HG02759 (cell line): ENCODE data around the gene REEP6.

Experiments used
- ATAC-seq: cut with Tn5 transposase; IDR thresholded peaks from one replicate; pipeline ENCODE4 v1.9.1; 2021; ENCODE audit warnings: mild to moderate bottlenecking, moderate library complexity; ENCODE audit not compliant: unreplicated experiment

Gene REEP6

DNA sequence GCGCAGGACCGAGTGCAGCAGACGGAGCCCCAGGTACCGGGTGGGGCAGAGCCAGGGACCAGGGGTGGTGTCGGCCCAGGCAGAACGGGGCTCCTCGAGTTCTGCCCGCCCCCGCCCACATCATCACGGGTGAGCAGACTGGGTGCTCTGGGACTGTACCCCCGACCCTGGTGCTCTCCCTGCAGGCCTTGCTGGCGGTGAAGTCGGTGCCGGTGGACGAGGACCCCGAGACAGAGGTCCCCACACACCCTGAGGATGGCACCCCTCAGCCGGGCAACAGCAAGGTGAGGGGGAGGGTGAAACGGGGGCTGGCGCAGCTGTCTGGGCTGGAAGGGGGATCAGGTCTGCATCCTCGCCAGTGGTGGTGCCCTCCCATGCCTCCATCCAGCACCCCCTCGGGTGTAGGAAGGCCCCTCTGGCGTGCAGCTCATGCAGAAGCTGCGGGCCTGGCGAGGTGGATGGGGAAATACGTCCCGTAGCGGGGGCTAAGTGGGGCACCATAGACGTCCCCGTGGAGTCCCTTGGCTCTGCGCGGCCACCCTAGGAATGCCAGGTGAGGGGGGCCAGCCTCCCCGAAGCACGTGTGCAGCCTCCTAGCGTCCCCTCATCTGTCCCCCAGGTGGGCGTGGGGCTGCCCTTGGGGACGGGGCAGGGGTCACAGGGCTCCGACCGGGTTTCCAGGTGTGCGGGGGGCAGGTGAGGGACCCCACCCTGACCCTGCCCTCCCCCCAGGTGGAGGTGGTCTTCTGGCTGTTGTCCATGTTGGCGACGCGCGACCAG is 34.7 kb upstream of the REEP6 start:
- ATAC-seq, result no peak

GRCh38 chr19:1457031-1457739 is 33.8 kb upstream of the REEP6 start:
- ATAC-seq, result no peak

DNA sequence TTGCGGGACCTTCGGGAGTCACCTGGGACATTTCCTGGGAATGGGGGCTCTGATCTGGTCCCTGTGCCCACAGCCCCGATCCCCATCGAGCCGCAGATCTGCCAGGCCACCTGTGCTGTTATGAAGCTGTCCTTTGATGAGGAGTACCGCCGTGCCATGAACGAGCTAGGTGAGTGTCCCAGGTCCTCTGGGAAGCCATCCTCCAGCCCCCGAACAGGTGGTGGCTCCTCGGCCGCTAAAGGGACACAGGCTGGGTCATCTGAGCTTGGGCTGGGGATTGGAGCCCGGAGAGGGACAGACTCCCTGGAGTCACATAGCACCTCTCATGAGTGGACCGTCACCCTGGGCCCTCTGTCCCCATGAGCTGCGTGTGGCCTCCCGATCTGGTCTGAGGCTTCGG is 33.1 kb upstream of the REEP6 start:
- ATAC-seq, result no peak

- no peak for ATAC-seq
Measured at GRCh38 chr19:1459479-1459878, 31.5 kb upstream of the REEP6 start.

DNA sequence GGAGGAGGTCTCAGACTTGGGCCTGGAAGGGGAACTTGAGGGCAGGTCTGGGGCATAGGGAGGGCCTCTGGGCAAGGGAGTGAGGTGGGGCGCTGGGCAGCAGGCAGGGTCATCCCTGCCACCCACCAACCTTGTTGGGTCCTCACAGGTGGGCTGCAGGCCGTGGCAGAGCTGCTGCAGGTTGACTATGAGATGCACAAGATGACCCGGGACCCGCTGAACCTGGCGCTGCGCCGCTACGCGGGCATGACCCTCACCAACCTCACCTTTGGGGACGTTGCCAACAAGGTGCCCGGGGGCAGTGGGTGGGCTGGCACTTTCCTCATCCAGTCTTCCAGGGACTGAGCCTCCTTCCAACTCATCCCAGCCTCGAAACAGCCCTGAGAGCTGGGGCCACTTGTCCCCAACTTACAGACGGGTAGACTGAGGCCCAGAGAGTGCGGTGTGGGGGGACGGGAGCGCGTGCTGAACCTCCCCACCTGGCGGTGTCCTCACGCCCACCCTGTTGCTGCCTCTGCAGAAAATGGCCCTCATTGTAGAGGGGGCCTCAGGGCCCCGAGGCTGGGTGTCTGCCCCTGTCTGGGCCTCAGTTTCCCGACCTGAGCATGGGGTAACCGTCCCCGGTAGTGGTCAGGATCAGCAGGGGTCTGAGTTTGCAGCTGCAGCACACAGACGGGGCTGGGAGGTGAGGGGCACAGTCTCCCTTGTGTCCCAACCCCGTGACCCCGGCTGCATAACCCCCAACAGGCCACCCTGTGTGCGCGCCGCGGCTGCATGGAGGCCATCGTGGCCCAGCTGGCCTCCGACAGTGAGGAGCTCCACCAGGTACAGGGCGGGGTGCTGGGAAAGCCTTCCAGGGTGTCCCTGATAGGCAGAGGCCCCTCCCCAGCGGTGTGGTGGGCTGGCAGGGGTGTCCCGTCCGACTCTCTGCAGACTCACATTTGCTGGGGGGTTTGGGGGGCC is 30.7 kb upstream of the REEP6 start:
- ATAC-seq, result no peak

DNA sequence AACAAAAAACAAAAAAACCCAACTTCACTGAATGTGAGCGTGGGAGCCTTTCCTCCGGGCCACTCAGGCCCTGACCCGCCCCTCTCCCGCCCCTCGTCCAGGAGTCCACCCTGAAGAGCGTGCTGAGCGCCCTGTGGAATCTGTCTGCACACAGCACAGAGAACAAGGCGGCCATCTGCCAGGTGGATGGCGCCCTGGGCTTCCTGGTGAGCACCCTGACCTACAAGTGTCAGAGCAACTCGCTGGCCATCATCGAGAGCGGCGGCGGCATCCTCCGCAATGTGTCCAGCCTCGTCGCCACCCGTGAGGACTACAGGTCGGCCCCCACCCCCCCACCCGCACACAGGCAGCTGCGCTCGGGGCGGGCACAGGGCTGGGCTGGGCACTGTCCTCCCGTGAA is 29.1 kb upstream of the REEP6 start:
- ATAC-seq, result no peak

DNA sequence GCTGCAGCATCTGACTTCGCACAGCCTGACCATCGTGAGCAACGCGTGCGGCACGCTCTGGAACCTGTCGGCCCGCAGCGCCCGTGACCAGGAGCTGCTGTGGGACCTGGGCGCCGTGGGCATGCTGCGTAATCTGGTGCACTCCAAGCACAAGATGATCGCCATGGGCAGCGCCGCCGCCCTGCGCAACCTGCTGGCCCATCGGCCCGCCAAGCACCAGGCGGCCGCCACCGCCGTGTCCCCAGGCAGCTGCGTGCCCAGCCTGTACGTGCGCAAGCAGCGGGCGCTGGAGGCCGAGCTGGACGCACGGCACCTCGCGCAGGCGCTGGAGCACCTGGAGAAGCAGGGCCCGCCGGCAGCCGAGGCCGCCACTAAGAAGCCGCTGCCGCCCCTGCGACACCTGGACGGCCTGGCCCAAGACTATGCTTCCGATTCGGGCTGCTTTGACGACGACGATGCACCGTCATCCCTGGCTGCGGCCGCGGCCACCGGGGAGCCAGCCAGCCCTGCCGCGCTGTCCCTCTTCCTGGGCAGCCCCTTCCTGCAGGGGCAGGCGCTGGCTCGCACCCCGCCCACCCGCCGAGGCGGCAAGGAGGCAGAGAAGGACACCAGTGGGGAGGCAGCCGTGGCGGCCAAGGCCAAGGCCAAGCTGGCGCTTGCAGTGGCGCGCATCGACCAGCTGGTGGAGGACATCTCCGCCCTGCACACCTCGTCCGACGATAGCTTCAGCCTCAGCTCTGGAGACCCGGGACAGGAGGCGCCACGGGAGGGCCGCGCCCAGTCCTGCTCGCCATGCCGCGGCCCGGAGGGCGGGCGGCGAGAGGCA is 25.6 kb upstream of the REEP6 start:
- ATAC-seq, result no peak

DNA sequence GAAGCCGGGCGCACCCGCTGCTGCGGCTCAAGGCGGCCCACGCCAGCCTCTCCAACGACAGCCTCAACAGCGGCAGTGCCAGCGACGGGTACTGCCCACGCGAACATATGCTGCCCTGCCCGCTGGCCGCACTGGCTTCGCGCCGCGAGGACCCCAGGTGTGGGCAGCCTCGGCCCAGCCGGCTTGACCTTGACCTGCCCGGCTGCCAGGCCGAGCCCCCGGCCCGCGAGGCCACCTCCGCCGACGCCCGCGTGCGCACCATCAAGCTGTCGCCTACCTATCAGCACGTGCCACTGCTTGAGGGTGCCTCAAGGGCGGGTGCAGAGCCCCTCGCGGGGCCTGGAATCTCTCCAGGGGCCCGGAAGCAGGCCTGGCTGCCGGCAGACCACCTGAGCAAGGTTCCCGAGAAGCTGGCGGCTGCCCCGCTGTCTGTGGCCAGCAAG is 24.9 kb upstream of the REEP6 start:
- ATAC-seq, result no peak

- no peak for ATAC-seq
Measured at GRCh38 chr19:1466461-1467214, 24.3 kb upstream of the REEP6 start.

- ATAC-seq, result no peak
Measured at GRCh38 chr19:1467215-1467489, 23.8 kb upstream of the REEP6 start.

DNA sequence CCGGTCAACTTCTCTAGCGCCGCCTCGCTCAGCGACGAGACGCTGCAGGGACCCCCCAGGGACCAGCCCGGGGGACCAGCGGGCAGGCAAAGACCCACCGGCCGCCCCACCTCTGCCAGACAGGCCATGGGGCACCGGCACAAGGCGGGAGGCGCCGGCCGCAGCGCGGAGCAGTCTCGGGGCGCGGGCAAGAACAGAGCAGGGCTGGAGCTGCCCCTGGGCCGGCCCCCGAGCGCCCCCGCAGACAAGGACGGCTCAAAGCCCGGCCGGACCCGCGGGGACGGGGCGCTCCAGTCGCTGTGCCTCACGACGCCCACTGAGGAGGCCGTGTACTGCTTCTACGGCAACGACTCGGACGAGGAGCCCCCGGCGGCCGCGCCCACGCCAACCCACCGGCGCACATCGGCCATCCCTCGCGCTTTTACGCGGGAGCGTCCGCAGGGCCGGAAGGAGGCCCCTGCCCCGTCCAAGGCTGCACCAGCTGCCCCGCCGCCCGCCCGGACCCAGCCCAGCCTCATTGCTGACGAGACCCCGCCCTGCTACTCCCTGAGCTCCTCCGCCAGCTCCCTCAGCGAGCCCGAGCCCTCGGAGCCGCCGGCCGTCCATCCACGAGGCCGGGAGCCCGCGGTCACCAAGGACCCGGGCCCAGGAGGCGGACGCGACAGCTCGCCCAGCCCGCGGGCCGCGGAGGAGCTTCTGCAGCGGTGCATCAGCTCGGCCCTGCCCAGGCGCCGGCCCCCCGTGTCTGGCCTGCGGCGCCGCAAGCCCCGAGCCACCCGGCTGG is 23.3 kb upstream of the REEP6 start:
- ATAC-seq, result no peak

DNA sequence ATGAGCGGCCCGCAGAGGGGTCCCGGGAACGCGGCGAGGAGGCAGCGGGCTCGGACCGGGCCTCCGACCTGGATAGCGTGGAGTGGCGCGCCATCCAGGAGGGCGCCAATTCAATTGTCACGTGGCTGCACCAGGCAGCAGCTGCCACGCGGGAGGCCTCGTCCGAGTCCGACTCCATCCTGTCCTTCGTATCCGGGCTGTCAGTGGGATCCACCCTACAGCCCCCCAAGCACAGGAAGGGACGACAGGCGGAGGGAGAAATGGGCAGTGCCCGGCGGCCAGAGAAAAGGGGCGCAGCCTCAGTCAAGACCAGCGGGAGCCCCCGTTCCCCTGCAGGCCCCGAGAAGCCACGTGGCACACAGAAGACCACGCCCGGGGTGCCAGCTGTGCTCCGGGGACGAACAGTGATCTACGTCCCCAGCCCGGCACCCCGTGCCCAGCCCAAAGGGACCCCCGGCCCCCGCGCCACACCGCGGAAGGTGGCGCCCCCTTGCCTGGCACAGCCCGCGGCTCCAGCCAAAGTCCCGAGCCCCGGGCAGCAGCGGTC is 22.6 kb upstream of the REEP6 start:
- ATAC-seq, result no peak

DNA sequence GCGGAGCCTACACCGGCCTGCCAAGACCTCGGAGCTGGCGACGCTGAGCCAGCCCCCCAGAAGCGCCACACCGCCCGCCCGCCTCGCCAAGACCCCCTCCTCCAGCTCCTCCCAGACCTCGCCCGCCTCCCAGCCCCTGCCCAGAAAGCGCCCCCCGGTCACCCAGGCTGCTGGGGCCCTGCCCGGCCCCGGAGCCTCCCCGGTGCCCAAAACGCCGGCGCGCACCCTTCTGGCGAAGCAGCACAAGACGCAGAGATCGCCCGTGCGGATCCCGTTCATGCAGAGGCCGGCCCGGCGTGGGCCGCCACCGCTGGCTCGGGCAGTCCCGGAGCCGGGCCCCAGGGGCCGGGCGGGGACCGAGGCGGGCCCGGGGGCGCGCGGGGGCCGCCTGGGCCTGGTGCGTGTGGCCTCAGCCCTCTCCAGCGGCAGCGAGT is 22.1 kb upstream of the REEP6 start:
- ATAC-seq, result no peak

GRCh38 chr19:1469255-1470054 is 21.5 kb upstream of the REEP6 start:
- no peak for ATAC-seq

DNA sequence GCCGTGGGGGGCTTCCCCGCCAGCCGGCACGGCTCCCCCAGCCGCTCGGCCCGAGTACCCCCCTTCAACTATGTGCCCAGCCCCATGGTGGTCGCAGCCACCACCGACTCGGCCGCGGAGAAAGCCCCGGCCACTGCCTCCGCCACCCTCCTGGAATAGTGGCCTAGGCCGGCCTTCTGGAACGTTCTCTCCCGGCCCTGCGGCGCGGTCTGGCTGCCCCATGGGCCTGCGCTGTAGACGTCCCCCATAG is 21.0 kb upstream of the REEP6 start:
- ATAC-seq, result no peak

DNA sequence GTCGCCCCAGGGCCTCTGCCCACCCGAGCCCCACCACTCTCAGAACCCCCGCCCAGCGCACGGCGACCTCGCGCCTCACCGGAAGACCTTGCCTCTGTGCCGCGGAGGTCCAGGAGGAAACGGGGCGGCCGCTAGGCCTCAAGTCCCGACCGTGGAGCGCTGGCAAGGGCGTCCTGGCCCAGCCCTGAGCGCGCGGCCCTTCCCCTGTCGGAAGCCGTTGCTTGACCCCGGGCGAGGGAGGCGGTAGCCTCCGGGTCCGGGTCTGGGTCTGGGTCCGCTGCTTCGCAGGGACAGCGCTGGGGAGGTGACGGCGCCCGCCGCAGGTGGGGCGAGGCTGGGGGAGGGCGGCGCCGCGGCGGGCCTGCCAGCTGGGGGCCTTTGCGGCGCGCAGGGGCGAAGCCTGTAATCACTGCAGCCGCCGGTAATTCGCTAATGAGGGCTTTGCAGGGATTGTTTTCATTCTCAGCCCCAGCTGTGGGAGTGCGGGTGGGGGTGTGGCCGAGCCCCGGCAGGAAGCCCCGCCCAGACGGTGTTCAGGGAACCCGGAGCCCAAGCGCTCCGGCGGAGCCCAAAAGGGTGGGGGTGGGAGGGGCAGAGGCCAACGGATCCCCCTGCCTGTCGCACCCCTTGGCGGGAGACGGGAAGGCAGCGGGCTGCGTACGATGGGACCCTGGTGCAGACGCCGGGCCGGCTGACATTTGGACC is 20.5 kb upstream of the REEP6 start:
- ATAC-seq, result no peak

- ATAC-seq, result no peak
Measured at GRCh38 chr19:1471010-1471514, 19.9 kb upstream of the REEP6 start.
